ENCODE measurements around the gene COMMD9.

DNA sequence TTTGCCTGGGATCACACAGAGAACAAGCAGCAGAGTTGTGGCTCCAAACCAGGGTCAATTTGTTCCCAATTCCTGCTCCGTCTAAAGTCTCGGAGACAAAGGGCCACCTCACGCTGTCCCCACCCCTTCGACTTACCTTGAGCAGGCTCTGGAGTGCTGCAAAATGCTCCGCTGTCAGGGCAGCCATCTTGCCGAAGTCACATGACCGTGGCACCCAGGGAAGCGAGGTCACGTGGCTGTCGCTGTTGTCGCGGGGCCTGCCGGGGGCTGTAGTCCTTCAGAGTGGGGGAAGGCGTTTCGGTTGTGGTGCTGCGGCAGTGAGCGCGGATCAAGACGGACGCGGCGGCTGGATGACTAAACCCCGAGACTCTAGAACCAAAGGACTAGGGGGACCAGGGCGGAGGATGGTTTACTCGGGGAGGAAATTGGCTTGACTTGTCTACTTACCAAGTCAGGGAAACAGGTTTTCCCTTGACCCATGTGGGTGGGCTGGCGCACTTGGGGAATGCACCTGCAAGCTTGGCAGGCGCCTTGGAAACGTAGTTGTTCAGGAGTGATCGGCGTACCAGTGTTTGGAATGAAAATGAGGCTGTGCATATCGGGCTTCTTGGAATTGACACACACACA, at the start of gene COMMD9:
- TF ChIP-seq EZH2 (IDR thresholded peaks at IDR 0.05; ENCODE audit: insufficient read depth, poor library complexity, severe bottlenecking) (no peak), EZH2phosphoT487 (IDR thresholded peaks at IDR 0.05; ENCODE audit: insufficient read depth, low read depth) (no peak)

Data from GM23248 (cell line).